SU-DHL-6 (cell line): ENCODE data around the gene TGM6.

Experiments used
- CTCF ChIP-seq: fragments of 200-600 bp; sonication (generic); IDR thresholded peaks from one replicate; pipeline ENCODE4 v1.5.1; 2017; ENCODE audit warnings: antibody characterized with exemption, mild to moderate bottlenecking, low read length, moderate library complexity; ENCODE audit not compliant: insufficient read depth, poor library complexity, severe bottlenecking
- EZH2phosphoT487 ChIP-seq: fragments of 200-600 bp; sonication (generic), shearing (Covaris generic); conservative IDR thresholded peaks from 2 replicates; pipeline ENCODE4 v1.6.1; 2018; ENCODE audit warnings: mild to moderate bottlenecking, antibody characterized with exemption, low read length, moderate library complexity, mixed read lengths

DNA sequence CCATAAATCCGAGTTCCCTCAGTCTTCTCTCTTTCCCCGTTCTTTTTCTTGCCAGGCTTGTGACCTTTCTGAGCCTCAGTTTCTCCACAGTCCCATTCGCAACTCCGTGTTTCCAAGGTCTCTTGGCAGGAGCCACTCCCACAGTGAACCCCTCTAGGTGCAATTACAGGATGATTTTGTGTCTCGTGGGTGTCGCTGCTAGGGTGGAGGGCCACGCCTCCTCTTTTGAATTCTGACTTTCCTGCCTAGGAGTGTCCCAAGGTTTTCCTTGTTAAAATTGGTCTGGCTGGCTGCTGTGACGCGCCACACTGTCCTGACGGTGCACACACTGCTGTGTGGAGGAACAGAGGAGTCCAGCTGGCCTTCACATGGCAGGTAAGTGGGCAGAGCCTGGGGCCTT lies at the start of gene TGM6:
- TF ChIP-seq CTCF (no peak), EZH2phosphoT487 (no peak)
